Endothelial cell (in vitro differentiated cells): ENCODE measurements around the gene MORC2. TPM values are rescaled to one million over a fixed set of nuclear protein-coding genes. Genes with fewer than 3 reads are reported as not detected.

Experiments
- DNase-seq: peaks from one replicate; pipeline ENCODE4 v3.0.0; 2021; ENCODE audit warnings: low spot score
- H3K27ac Mint-ChIP-seq: one replicate; pipeline ENCODE4 v1.8.0; 2021; ENCODE audit warnings: mixed read lengths, inconsistent platforms; ENCODE audit not compliant: unreplicated experiment
- H3K27me3 Mint-ChIP-seq: one replicate; pipeline ENCODE4 v1.8.0; 2021; ENCODE audit warnings: mild to moderate bottlenecking, moderate library complexity, mixed read lengths, inconsistent platforms; ENCODE audit not compliant: unreplicated experiment
- H3K36me3 Mint-ChIP-seq: one replicate; pipeline ENCODE4 v1.8.0; 2021; ENCODE audit warnings: mild to moderate bottlenecking, low read depth, mixed read lengths, inconsistent platforms; ENCODE audit not compliant: unreplicated experiment
- H3K4me1 Mint-ChIP-seq: one replicate; pipeline ENCODE4 v1.8.0; 2021; ENCODE audit warnings: mild to moderate bottlenecking, mixed read lengths, inconsistent platforms; ENCODE audit not compliant: unreplicated experiment
- H3K4me3 Mint-ChIP-seq: one replicate; pipeline ENCODE4 v1.8.0; 2021; ENCODE audit warnings: mild to moderate bottlenecking, mixed read lengths, inconsistent platforms; ENCODE audit not compliant: unreplicated experiment
- H3K9me3 Mint-ChIP-seq: one replicate; pipeline ENCODE4 v1.8.0; 2021; ENCODE audit warnings: mixed read lengths, inconsistent platforms; ENCODE audit not compliant: unreplicated experiment
- total RNA-seq: library from RNA; stranded (reverse); fragmentation: NEBNext Ultra II Directional; extraction: Animal tissue kit (Norgen Biotek cat#: 25700); gene quantifications from one replicate; pipeline ENCODE4 v1.2.1, GENCODE V29; 2021; ENCODE audit not compliant: unreplicated experiment
- TF ChIP-seq, protein P1 (sequence below): fragments of 200-600 bp; sonication (generic); IDR thresholded peaks from one replicate; pipeline ENCODE4 v1.5.0; 2021; ENCODE audit warnings: antibody characterized with exemption; ENCODE audit not compliant: unreplicated experiment

The MORC2 gene
- total RNA-seq, 1 donor from 2014 or later = 56.2 TPM

- H3K4me3 Mint-ChIP-seq = no peak overlapping the region
- no peaks in the 10 kb centered on the region for H3K36me3 Mint-ChIP-seq
- no peak for DNase-seq
- H3K9me3 Mint-ChIP-seq = no peaks in the 10 kb centered on the region
- H3K27ac Mint-ChIP-seq = no peak overlapping the region
- TF ChIP-seq, protein P1, sequence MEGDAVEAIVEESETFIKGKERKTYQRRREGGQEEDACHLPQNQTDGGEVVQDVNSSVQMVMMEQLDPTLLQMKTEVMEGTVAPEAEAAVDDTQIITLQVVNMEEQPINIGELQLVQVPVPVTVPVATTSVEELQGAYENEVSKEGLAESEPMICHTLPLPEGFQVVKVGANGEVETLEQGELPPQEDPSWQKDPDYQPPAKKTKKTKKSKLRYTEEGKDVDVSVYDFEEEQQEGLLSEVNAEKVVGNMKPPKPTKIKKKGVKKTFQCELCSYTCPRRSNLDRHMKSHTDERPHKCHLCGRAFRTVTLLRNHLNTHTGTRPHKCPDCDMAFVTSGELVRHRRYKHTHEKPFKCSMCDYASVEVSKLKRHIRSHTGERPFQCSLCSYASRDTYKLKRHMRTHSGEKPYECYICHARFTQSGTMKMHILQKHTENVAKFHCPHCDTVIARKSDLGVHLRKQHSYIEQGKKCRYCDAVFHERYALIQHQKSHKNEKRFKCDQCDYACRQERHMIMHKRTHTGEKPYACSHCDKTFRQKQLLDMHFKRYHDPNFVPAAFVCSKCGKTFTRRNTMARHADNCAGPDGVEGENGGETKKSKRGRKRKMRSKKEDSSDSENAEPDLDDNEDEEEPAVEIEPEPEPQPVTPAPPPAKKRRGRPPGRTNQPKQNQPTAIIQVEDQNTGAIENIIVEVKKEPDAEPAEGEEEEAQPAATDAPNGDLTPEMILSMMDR = no peak
- peaks cover 1% of the 10 kb centered on the region for H3K27me3 Mint-ChIP-seq
- no peaks in the 10 kb centered on the region for H3K4me1 Mint-ChIP-seq
Observed at GRCh38 chr22:30881361-30882183, 87.0 kb downstream of the MORC2 start.

DNA sequence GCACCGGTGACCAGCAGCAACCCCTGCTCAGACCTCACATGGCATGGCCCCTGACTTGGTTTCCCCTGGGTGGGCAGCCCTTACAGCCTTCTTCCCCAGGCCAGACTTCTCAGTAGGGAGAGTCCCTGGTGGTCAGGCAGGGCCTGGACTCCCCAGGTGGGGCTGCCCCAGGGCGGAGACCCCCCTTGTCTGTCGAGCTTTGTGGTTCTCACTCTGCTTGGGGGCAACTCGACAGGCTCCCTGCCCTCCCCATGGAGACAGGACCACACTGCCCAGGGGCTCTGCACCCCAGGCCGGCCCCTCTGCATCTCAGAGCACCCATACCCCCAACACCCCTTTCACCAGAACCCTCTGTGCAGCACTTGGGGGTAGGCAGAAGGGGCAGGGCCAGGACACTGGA lies 87.7 kb downstream of the MORC2 start:
- Mint-ChIP-seq H3K9me3 (no peaks in the 10 kb centered on the region), H3K27me3 (peaks cover 1% of the 10 kb centered on the region), H3K4me1 (no peaks in the 10 kb centered on the region), H3K4me3 (no peak overlapping the region), H3K27ac (no peak overlapping the region), H3K36me3 (no peaks in the 10 kb centered on the region)
- TF ChIP-seq, protein P1 = no peak
- no peak for DNase-seq

- H3K4me1 Mint-ChIP-seq = no peaks in the 10 kb centered on the region
- H3K9me3 Mint-ChIP-seq = no peaks in the 10 kb centered on the region
- H3K27me3 Mint-ChIP-seq = peaks cover 1% of the 10 kb centered on the region
- H3K27ac Mint-ChIP-seq = no peak overlapping the region
- TF ChIP-seq, protein P1 = no peak
- no peaks in the 10 kb centered on the region for H3K36me3 Mint-ChIP-seq
- DNase-seq = no peak
- H3K4me3 Mint-ChIP-seq = no peak overlapping the region
Observed at GRCh38 chr22:30880181-30880601, 88.4 kb downstream of the MORC2 start.

DNA sequence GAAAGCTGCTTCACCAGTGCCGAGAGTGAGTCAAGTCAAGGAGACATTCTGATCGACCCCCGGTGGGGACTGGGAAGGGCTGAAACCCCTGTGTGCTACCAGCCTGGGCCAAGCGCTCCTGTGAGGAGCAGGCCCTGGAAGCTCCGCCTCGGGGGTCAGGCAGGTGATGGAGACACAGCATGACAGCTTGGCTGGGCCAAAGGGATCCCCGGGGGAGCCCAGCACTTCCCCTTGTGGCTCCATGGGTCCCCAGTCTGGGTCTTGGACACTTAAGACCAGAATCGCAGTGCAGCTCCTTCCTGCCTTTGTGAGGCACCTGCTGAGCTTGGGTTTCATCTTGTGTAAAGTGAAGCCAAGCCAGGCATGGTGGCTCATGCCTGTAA lies 89.2 kb downstream of the MORC2 start:
- DNase-seq = no peak
- Mint-ChIP-seq H3K36me3 (no peaks in the 10 kb centered on the region), H3K4me3 (no peak overlapping the region), H3K27ac (no peak overlapping the region), H3K9me3 (no peaks in the 10 kb centered on the region), H3K4me1 (no peaks in the 10 kb centered on the region), H3K27me3 (peaks cover 5% of the 10 kb centered on the region)
- TF ChIP-seq, protein P1 = no peak
